Neural progenitor cell (in vitro differentiated cells): Measurements from ENCODE around the gene POLE4. TPM values are rescaled to one million over a fixed set of nuclear protein-coding genes. Genes with fewer than 3 reads are reported as not detected.

Experiments used
- DNase-seq: peaks from one replicate; pipeline ENCODE4 v3.0.0-alpha.2; 2016; ENCODE audit warnings: low spot score
- H2AFZ ChIP-seq: fragments of 200-600 bp; sonication (generic); replicated peaks from 2 replicates; pipeline ENCODE4 v1.6.1; 2016; ENCODE audit warnings: antibody characterized with exemption
- H3F3A ChIP-seq: fragments of 200-600 bp; sonication (generic); 2 replicates; pipeline ENCODE4 v1.6.1; 2016; ENCODE audit warnings: antibody characterized with exemption, low read depth
- H3K27ac ChIP-seq: fragments of 200-600 bp; sonication (generic); 2 replicates; pipeline ENCODE4 v1.5.1; 2016; ENCODE audit warnings: mild to moderate bottlenecking
- H3K27me3 ChIP-seq: fragments of 200-600 bp; sonication (generic); 2 replicates; pipeline ENCODE4 v1.6.1; 2016; ENCODE audit warnings: mild to moderate bottlenecking, moderate library complexity
- H3K36me3 ChIP-seq: fragments of 200-600 bp; sonication (generic); 2 replicates; pipeline ENCODE4 v1.5.1; 2016
- H3K4me1 ChIP-seq: fragments of 200-600 bp; sonication (generic); 2 replicates; pipeline ENCODE4 v1.6.1; 2016; ENCODE audit warnings: mixed run types
- H3K4me2 ChIP-seq: fragments of 200-600 bp; sonication (generic); 2 replicates; pipeline ENCODE4 v1.6.1; 2016
- H3K4me3 ChIP-seq: fragments of 200-600 bp; sonication (generic); 2 replicates; pipeline ENCODE4 v1.5.1; 2016
- H3K79me2 ChIP-seq: fragments of 200-600 bp; sonication (generic); 2 replicates; pipeline ENCODE4 v1.6.1; 2016; ENCODE audit warnings: low read depth
- H3K9ac ChIP-seq: fragments of 200-600 bp; sonication (generic); 2 replicates; pipeline ENCODE4 v1.6.1; 2016
- H3K9me3 ChIP-seq: fragments of 200-600 bp; sonication (generic); 2 replicates; pipeline ENCODE4 v1.5.1; 2016; ENCODE audit warnings: low read depth
- H4K20me1 ChIP-seq: fragments of 200-600 bp; sonication (generic); 2 replicates; pipeline ENCODE4 v1.6.1; 2016; ENCODE audit warnings: low read depth
- H3K27ac Mint-ChIP-seq: 3 replicates; pipeline ENCODE4 v1.8.0; 2021; ENCODE audit warnings: mixed read lengths
- H3K27me3 Mint-ChIP-seq: 2 replicates; pipeline ENCODE4 v1.8.0; 2022; ENCODE audit warnings: low read depth, mild to moderate bottlenecking, inconsistent platforms, moderate library complexity, mixed read lengths; ENCODE audit not compliant: insufficient read depth
- H3K36me3 Mint-ChIP-seq: 3 replicates; pipeline ENCODE4 v1.8.0; 2021; ENCODE audit warnings: mixed read lengths
- H3K4me1 Mint-ChIP-seq: 3 replicates; pipeline ENCODE4 v1.8.0; 2021; ENCODE audit warnings: mixed read lengths
- H3K4me3 Mint-ChIP-seq: 3 replicates; pipeline ENCODE4 v1.8.0; 2021; ENCODE audit warnings: mild to moderate bottlenecking, moderate library complexity, mixed read lengths
- H3K9me3 Mint-ChIP-seq: 3 replicates; pipeline ENCODE4 v1.8.0; 2020; ENCODE audit warnings: mixed read lengths
- EZH2 ChIP-seq: fragments of 200-600 bp; sonication (generic); IDR thresholded peaks from 2 replicates; pipeline ENCODE4 v1.6.1; 2017; ENCODE audit warnings: antibody characterized with exemption, mild to moderate bottlenecking, moderate library complexity
- EZH2phosphoT487 ChIP-seq: fragments of 200-600 bp; sonication (generic); IDR thresholded peaks from 2 replicates; pipeline ENCODE4 v1.6.1; 2017; ENCODE audit warnings: antibody characterized with exemption
- total RNA-seq: library from RNA; depleted of rRNA; stranded (reverse); fragments of >200 nt; gene quantifications from 2 replicates; pipeline ENCODE4 v1.2.3, GENCODE V29; 2015; ENCODE audit warnings: low replicate concordance
- TF ChIP-seq, protein P1 (sequence below): fragments of 200-600 bp; sonication (generic); IDR thresholded peaks from 2 replicates; pipeline ENCODE4 v1.5.1; 2017; ENCODE audit warnings: antibody characterized with exemption, mild to moderate bottlenecking

Gene POLE4
- total RNA-seq, 1 donor from 2014 or later = 15.4 TPM

DNA sequence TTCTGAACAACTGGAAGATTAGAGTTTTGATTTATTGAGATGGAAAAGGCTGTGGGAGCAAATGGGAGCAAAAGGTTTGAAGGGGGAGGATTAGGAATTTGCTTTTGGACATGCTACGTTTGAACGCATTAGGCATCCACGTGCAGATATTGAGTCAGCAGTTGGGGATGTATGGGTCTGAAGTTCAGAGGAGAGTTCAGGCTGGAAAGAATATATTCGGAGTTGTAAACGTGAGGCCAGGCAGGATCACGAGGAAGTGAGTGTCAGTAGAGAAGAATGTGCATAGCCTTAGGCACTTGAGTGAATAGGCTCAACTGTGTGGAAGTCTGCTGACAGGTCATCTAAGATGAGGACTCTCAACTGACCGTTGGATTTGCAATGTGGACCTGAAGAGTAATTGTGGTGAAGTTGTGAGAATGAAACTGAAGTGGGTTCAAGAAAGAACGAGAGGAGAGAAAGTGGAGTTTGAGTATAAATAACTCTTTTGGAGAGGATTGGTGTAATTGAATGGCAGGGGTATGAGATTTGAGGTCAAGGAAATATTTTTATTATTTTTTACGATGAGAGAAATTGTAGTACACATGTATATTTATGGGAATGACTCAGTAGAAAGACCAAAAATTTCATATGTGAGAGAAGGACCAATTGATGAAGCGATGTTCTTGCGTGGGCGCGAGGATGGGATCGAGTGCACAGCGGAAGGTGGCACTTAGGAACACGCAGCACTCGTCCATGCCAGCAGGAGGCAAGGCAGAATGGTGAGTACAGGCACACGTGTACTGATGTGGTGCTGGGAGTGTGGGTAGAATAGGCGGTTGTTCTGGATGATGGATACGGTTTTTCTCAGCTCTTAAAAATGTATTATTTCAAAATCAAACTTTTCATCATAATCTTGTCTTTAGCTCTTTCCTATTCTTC is 40.5 kb upstream of the POLE4 start:
- H3K4me3 Mint-ChIP-seq = no peak overlapping the region
- H3K27ac Mint-ChIP-seq = no peak overlapping the region
- Histone ChIP-seq H3F3A (no peaks in the 10 kb centered on the region), H3K4me2 (no peak overlapping the region), H3K9me3 (no peaks in the 10 kb centered on the region), H3K4me3 (no peak overlapping the region), H3K27ac (no peak overlapping the region), H3K4me1 (no peaks in the 10 kb centered on the region), H2AFZ (no peak overlapping the region), H3K27me3 (peaks cover 10% of the 10 kb centered on the region), H3K36me3 (no peaks in the 10 kb centered on the region), H4K20me1 (no peaks in the 10 kb centered on the region), H3K9ac (no peak overlapping the region), H3K79me2 (no peaks in the 10 kb centered on the region)
- H3K27me3 Mint-ChIP-seq = peaks cover 4% of the 10 kb centered on the region
- H3K36me3 Mint-ChIP-seq = no peaks in the 10 kb centered on the region
- H3K9me3 Mint-ChIP-seq = no peaks in the 10 kb centered on the region
- TF ChIP-seq EZH2phosphoT487 = no peak
- TF ChIP-seq EZH2 = no peak
- DNase-seq = no peak
- H3K4me1 Mint-ChIP-seq = no peaks in the 10 kb centered on the region

DNA sequence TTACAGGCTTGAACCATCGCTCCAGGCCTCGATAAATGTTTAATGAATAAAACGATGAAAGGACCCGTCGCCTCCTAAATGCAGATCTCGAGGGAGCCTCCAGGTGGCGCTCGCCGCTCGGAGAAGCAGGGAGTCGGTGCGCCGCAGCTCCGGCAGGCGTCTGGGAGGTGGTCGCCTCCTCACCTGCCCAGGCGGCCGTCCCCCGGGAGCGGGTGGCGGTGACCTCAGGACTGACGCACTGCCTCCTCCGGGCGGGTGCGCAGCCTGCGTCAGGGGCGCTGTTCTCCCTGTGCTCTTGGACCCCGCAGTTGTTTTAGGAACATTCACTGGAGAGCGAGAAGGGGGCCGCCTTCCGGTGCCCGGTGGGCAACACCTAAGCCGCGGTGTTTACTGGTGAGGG is 38.6 kb upstream of the POLE4 start:
- H4K20me1 ChIP-seq = no peaks in the 10 kb centered on the region
- H3K4me2 ChIP-seq = peak overlapping the region; percentile 92
- H3K4me3 ChIP-seq = peak overlapping the region; percentile 55
- Mint-ChIP-seq H3K4me1 (no peaks in the 10 kb centered on the region), H3K27ac (no peak overlapping the region), H3K36me3 (no peaks in the 10 kb centered on the region), H3K4me3 (peak overlapping the region; percentile 52), H3K27me3 (peaks cover 9% of the 10 kb centered on the region), H3K9me3 (no peaks in the 10 kb centered on the region)
- no peaks in the 10 kb centered on the region for H3F3A ChIP-seq
- DNase-seq = peak; percentile 88
- no peak overlapping the region for H3K27ac ChIP-seq
- H3K27me3 ChIP-seq = peaks cover 10% of the 10 kb centered on the region
- peak overlapping the region; percentile 84 for H2AFZ ChIP-seq
- peaks cover 1% of the 10 kb centered on the region for H3K4me1 ChIP-seq
- no peaks in the 10 kb centered on the region for H3K9me3 ChIP-seq
- H3K9ac ChIP-seq = no peak overlapping the region
- TF ChIP-seq EZH2 = no peak
- TF ChIP-seq EZH2phosphoT487 = no peak
- TF ChIP-seq, protein P1, sequence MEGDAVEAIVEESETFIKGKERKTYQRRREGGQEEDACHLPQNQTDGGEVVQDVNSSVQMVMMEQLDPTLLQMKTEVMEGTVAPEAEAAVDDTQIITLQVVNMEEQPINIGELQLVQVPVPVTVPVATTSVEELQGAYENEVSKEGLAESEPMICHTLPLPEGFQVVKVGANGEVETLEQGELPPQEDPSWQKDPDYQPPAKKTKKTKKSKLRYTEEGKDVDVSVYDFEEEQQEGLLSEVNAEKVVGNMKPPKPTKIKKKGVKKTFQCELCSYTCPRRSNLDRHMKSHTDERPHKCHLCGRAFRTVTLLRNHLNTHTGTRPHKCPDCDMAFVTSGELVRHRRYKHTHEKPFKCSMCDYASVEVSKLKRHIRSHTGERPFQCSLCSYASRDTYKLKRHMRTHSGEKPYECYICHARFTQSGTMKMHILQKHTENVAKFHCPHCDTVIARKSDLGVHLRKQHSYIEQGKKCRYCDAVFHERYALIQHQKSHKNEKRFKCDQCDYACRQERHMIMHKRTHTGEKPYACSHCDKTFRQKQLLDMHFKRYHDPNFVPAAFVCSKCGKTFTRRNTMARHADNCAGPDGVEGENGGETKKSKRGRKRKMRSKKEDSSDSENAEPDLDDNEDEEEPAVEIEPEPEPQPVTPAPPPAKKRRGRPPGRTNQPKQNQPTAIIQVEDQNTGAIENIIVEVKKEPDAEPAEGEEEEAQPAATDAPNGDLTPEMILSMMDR = peak; percentile 94
- H3K79me2 ChIP-seq = no peaks in the 10 kb centered on the region
- H3K36me3 ChIP-seq = no peaks in the 10 kb centered on the region

DNA sequence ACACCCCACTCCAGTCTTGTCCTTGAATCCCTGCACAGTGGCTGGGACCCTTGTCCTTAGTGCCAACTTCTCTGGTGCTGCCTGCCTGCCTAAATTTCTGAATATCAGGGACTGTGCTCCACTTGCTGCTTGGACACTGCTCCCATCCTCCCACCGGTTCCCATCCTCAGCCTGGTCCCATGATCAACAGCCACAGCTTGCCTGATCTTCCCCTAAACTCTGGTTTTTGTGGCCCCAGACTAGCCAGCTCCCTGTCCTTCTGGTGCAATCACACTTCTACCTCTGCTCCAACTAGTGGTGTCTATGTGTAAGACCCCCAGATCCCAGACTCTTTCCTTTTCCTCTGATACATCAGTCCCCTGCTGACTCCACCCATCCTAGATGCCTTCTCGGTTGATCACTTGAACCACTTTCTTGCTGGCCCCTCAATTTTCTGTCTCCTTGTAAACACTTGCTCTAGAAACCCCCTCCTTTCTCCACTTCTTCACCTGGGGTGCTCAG is 37.2 kb upstream of the POLE4 start:
- no peaks in the 10 kb centered on the region for H3K36me3 Mint-ChIP-seq
- Histone ChIP-seq H2AFZ (no peak overlapping the region), H3K9ac (no peak overlapping the region), H3F3A (peaks cover 8% of the 10 kb centered on the region), H3K36me3 (no peaks in the 10 kb centered on the region), H3K4me1 (peaks cover 12% of the 10 kb centered on the region), H3K9me3 (no peaks in the 10 kb centered on the region), H4K20me1 (no peaks in the 10 kb centered on the region), H3K4me3 (no peak overlapping the region), H3K4me2 (no peak overlapping the region), H3K79me2 (no peaks in the 10 kb centered on the region), H3K27ac (no peak overlapping the region), H3K27me3 (peaks cover 10% of the 10 kb centered on the region)
- peaks cover 6% of the 10 kb centered on the region for H3K4me1 Mint-ChIP-seq
- H3K27me3 Mint-ChIP-seq = peaks cover 12% of the 10 kb centered on the region
- TF ChIP-seq EZH2phosphoT487 (no peak), EZH2 (no peak)
- TF ChIP-seq, protein P1 = no peak
- H3K4me3 Mint-ChIP-seq = peak overlapping the region; percentile 34
- H3K9me3 Mint-ChIP-seq = no peaks in the 10 kb centered on the region
- no peak overlapping the region for H3K27ac Mint-ChIP-seq
- no peak for DNase-seq
